Measurements from ENCODE around the gene KDM6A. TPM values are rescaled to one million over a fixed set of nuclear protein-coding genes. Genes with fewer than 3 reads are reported as not detected.

The KDM6A gene
- total and polyA plus RNA-seq, 2 donors (not counting 1 experiment from before 2014, with no cell fraction given): 33.3 to 57.0 TPM

DNA sequence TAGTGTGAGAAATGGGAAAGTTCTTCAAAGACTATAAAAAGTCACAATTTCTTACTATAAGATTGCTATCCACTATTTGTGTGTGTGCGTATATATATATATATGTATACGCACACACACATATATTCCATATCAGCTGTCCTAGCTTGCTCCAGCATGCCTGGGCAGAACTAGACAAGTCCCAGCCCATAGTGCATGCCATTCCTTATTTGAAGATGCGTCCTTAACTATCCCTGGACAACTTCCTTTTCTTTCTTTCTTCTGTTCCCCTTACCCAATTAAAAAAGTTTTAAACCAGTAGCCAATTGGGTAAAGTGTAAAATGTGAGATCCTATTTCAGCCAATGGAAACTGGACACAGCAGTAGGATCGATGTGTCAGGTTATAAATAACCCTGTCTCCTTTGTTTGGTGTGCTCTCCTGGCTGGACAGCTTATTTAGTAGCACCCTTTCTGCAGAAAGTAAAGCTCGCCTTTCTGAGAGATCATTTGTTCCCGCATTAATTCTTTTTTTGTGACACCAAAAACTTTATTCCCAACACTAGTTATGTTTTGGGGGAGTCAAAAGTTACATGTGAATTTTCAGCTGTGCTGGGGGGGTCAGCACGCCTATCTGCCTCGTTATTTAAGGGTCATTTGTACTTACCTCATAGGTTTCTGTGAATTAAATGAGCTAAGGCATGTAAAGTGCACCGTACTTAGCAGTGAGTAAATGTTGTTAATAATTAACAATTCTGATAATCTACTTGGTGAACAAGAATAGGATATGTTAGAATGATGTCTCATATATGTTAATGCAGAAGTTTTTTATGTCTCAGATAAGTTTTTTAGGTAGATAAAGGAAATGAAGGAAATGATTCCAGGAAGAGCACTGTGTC lies 40.9 kb downstream of the KDM6A start:
- no peaks in the 10 kb centered on the region for H3K9me3 Mint-ChIP-seq (ENCODE audit: insufficient read depth)
- H3K4me2 ChIP-seq (replicated peaks; ENCODE audit: low read depth, low read length, poor library complexity, severe bottlenecking): no peak overlapping the region
- peaks cover 0 to 1% of the 10 kb centered on the region in 2 experiments for H3K36me3 ChIP-seq (replicated peaks in 1 of 2; ENCODE audit: control extremely low read depth in 1 of 2, control insufficient read depth in 1 of 2, extremely low read depth in 1 of 2, insufficient read depth in 2 of 2, low read length in 1 of 2)
- H3K27ac ChIP-seq (ENCODE audit: low read length in 2 of 2): no peak overlapping the region
- intact Hi-C loops (cut with micrococcal nuclease): no loop called here
- no peak overlapping the region for H2AFZ ChIP-seq (ENCODE audit: insufficient read depth, low read depth, low read length, poor library complexity, severe bottlenecking)
- CTCF ChIA-PET: interaction anchor here (0.9 kb wide), 1 partner anchor 94 kb away, joined by 3 read pairs; no protein-coding TSS in a partner anchor
- H3K27me3 Mint-ChIP-seq: no peaks in the 10 kb centered on the region
- ATAC-seq (ENCODE audit: low read depth) (no peak), DNase-seq (no peak)
- H3K9me3 ChIP-seq (ENCODE audit: control extremely low read depth in 1 of 3, control insufficient read depth in 2 of 3, insufficient read depth in 1 of 3, low read length in 2 of 3): peaks cover 0 to 11% (median 0%) of the 10 kb centered on the region in 3 donors
- peaks cover 6 to 42% of the 10 kb centered on the region in 2 donors for H3K4me1 ChIP-seq (ENCODE audit: control insufficient read depth in 2 of 2, insufficient read depth in 2 of 2, low read length in 2 of 2)
- POLR2A ChIA-PET: no interaction called here
- H3K27ac Mint-ChIP-seq: no peak overlapping the region
- H4K20me1 ChIP-seq (ENCODE audit: control insufficient read depth, insufficient read depth, low read length, poor library complexity, severe bottlenecking): peaks cover 53% of the 10 kb centered on the region
- H3K4me1 Mint-ChIP-seq: peaks cover 44% of the 10 kb centered on the region
- WGBS (ENCODE audit: insufficient coverage): no CpG with 5 or more reads among the region's 9 CpGs
- no peak for TF ChIP-seq EZH2 (IDR thresholded peaks at IDR 0.05; ENCODE audit: borderline replicate concordance, insufficient read depth, low read depth, low read length, poor library complexity, severe bottlenecking)
- TF ChIP-seq, protein P1, sequence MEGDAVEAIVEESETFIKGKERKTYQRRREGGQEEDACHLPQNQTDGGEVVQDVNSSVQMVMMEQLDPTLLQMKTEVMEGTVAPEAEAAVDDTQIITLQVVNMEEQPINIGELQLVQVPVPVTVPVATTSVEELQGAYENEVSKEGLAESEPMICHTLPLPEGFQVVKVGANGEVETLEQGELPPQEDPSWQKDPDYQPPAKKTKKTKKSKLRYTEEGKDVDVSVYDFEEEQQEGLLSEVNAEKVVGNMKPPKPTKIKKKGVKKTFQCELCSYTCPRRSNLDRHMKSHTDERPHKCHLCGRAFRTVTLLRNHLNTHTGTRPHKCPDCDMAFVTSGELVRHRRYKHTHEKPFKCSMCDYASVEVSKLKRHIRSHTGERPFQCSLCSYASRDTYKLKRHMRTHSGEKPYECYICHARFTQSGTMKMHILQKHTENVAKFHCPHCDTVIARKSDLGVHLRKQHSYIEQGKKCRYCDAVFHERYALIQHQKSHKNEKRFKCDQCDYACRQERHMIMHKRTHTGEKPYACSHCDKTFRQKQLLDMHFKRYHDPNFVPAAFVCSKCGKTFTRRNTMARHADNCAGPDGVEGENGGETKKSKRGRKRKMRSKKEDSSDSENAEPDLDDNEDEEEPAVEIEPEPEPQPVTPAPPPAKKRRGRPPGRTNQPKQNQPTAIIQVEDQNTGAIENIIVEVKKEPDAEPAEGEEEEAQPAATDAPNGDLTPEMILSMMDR (IDR thresholded peaks at IDR 0.05): no peak
- H3K4me3 Mint-ChIP-seq: no peak overlapping the region
- no peak overlapping the region for H3K4me3 ChIP-seq (ENCODE audit: control extremely low read depth in 1 of 5, extremely low read depth in 1 of 5, insufficient read depth in 1 of 5, low read depth in 2 of 5, low read length in 4 of 5)
- no peak overlapping the region for H3K9ac ChIP-seq (ENCODE audit: low read length)
- H3K27me3 ChIP-seq (replicated peaks in 1 of 4; ENCODE audit: control extremely low read depth in 1 of 4, control insufficient read depth in 3 of 4, insufficient read depth in 4 of 4, low read length in 3 of 4): no peaks in the 10 kb centered on the region
- H3K79me2 ChIP-seq (ENCODE audit: control insufficient read depth, insufficient read depth, low read length): peaks cover 92% of the 10 kb centered on the region

Measured in B cell (primary cell).